GM10847 (cell line): ENCODE results near the gene MRPS26.

Experiments
- POLR2A ChIP-seq: IDR thresholded peaks from 2 replicates; pipeline ENCODE4 v1.6.1; 2011; ENCODE audit not compliant: insufficient read length; ENCODE audit errors: extremely low read depth

MRPS26 gene

DNA sequence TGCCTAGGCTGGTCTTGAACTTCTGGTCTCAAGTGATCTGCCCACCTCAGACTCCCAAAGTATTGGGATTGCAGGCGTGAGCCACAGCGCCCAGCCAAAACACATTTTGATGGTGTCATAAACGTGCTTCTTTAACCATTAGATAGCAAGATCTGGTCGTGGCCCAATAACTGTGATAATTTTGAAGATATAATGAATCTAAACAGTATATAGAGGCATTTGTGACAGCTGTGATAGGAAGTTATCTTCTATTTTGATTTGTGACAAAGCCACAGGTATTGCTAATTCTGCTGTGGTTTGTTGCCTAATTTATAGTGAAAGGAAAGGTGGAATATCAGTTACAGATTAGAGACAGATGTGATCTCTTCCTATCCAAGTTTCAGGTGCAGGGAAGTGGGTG lies 24.9 kb downstream of the MRPS26 start:
- no peak for TF ChIP-seq POLR2A

DNA sequence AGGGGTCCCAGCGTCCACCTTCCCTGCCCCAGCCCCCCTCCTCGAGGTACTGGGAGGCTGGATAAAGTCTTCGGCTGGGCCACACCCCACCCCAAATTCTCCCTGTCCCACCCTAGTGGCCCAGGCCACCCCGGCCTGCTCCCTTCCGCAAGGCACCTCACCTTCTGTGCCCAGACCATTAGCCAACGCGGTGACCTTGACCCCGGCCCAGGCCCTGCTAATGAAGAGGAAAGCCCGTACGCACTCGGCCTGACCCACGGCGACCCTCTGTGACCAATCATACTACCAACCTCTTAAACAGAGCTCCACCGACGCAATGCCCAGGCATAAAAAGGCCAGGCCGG lies 25.4 kb downstream of the MRPS26 start:
- TF ChIP-seq POLR2A, result no peak

DNA sequence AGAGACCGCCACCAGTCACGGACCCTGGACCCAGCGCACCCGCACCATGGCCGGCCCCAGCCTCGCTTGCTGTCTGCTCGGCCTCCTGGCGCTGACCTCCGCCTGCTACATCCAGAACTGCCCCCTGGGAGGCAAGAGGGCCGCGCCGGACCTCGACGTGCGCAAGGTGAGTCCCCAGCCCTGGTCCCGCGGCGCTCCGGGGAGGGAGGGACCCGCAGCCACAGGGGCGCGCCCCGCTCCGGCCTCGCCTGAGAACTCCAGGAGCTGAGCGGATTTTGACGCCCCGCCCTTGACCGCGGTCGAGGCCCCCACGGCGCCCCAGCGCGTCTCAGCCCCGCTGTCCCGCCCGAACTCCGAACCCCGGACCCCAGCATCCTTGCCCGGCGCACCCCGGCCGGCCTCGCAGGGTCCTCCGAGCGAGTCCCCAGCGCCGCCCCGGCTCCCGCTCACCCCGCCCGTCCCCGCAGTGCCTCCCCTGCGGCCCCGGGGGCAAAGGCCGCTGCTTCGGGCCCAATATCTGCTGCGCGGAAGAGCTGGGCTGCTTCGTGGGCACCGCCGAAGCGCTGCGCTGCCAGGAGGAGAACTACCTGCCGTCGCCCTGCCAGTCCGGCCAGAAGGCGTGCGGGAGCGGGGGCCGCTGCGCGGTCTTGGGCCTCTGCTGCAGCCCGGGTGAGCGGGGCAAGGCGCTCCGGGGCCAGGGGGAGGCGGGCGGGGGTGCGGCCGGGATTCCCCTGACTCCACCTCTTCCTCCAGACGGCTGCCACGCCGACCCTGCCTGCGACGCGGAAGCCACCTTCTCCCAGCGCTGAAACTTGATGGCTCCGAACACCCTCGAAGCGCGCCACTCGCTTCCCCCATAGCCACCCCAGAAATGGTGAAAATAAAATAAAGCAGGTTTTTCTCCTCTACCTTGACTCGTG lies 26.0 kb downstream of the MRPS26 start, which contains the start of gene OXT:
Gene OXT (plus strand): TSS at position 11 of the 920 bp plus-strand sequence. CDS start 36 bp downstream, at position 47.
- TF ChIP-seq POLR2A, result no peak

DNA sequence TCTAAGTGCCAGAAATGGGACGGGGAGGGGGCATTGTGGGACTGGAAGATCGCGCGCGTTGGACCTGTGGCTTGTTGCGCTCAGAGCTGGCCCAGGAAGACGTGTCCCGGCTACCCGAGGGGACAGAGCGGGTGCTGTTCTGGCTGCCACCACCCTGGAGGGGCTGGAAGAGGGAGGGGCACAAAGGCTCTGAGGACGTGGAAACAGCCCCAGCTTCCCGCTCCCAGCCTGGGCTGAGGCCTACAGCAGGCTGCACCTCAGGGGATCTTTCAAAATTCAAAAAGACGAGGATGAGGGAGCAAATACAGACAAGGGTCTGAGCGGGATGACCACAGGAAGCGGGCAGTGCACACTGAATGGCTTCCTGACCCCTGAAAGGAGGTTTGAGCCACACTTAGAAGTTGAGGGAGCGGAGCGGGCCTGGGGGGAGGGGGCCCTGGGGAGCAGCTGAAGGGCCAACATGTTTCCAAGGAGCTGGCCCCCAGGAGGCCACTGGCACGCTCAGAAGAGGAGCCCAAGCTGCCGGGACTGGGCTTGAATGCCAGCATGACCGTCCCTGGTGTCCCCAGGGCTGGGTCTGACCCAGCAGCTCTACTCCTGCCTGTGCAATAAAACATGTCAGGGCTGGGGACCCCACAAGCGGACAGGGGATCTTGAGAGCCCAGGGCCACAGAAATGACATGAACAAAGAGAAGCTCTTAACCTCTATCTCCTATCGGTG lies 26.8 kb downstream of the MRPS26 start:
- no peak for TF ChIP-seq POLR2A

DNA sequence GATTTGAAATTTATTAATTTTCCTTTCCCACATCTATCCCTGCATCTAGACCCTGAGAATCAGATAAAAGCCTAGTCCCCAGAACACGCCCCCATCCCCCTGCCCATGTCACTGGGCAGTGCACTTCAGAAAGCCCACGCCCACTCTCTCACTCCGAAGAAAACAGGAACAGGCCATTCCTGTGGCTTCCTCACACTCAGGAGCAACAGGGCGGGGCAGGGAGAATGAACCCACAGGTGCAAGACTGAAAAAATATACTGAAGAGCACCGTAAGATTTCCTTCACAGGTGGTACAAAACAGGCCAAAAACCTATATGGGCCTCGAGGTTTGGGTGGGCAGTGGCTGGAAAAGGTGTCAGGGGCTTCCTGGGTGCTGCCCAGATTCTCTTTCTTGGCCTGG lies 29.0 kb downstream of the MRPS26 start:
- TF ChIP-seq POLR2A, result no peak

DNA sequence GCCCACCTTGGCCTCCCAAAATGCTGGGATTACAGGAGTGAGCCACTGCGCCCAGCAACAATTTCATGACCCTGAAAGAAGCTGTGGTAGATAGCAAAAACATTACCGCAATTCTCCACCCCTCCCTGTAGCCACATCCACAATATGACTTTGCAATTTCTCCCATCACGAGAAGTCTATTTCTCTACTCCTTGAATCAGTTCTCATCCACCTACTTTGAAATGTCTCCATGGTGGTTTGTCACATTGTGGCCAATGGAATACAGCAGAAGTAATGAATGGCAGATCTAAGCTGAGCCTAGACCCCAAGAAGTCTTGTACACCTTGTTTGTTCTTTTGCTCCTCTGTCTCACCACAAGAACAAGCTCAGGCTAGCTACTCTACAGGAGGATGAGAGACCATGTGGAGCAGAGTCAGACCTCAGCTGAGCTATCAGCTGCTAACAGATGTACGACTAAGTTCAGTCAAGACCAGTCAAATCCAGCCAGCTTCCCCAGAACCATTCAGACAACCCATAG lies 31.8 kb downstream of the MRPS26 start:
- no peak for TF ChIP-seq POLR2A

DNA sequence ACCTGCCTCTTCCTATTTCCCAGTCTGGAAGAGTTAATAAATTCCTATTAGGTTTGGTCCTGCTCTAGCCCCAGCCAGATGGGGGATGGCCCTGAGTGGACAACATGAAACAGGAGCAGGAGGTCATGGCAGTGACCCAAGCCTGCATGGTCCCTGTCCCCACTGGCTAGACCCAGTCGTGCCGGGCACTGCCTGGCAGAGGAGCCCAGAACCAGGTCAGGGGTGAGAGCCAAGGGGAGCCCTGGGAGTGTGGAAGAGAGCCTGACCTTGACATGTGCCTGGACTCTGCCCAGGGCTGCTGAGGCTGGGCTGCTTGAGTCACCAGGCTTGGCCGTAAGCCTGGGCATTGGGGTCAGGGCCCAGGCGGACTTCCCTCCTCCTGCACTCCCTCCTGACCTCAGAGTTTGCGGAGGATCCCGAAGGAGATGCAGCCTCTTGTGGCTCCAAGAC lies 35.1 kb downstream of the MRPS26 start:
- no peak for TF ChIP-seq POLR2A

DNA sequence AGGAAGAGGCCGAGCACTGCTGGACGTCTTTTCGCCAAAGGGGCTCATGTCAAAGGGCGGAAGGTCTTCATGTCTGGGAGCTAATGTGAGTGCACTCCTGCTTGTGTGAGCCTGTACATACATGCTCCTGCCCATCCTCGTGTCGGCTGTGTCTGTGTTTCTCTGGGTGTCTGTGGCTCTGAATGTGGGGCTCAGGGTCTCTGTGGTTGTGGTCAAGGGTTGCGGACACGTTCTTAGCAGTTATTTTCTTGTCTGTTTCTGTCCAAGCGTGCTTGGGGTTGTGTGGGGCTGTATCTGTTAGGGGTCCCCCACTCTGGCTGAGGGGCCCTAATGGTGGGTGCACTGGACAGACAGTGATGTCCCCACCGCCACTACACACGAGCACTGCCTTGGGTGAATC lies 35.8 kb downstream of the MRPS26 start:
- TF ChIP-seq POLR2A, result no peak

DNA sequence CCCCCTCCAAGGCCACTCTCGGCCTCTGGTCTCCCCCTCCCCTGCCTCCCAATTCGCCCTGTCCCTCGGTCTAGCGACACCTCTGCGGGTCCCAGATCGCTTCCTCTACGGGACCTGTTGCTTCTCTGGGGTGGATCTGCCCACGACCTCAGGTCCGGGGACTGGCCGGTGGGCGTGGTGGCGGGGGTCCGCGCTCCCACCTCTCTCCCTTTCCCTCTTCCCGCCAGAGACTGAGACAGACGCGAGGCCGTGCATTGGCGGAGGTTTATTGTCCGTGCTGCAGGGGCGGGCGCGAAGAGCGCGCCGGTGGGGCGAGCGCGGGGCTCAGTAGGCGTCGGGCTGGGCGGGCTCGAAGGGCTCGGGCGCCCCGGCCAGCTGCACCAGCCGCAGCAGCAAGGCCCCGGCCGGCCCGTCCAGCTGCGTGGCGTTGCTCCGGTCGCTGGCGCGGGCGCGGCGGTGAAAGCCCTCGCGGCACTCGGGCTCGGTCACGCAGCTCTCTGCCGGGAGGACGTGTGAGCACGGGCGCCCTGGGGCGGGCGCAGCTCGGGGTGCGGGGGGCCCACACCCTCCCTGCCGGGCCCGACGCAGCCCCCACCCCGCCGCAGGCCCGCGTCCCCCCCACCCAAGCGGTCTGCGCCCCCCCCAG lies 36.6 kb downstream of the MRPS26 start:
- TF ChIP-seq POLR2A, result no peak

DNA sequence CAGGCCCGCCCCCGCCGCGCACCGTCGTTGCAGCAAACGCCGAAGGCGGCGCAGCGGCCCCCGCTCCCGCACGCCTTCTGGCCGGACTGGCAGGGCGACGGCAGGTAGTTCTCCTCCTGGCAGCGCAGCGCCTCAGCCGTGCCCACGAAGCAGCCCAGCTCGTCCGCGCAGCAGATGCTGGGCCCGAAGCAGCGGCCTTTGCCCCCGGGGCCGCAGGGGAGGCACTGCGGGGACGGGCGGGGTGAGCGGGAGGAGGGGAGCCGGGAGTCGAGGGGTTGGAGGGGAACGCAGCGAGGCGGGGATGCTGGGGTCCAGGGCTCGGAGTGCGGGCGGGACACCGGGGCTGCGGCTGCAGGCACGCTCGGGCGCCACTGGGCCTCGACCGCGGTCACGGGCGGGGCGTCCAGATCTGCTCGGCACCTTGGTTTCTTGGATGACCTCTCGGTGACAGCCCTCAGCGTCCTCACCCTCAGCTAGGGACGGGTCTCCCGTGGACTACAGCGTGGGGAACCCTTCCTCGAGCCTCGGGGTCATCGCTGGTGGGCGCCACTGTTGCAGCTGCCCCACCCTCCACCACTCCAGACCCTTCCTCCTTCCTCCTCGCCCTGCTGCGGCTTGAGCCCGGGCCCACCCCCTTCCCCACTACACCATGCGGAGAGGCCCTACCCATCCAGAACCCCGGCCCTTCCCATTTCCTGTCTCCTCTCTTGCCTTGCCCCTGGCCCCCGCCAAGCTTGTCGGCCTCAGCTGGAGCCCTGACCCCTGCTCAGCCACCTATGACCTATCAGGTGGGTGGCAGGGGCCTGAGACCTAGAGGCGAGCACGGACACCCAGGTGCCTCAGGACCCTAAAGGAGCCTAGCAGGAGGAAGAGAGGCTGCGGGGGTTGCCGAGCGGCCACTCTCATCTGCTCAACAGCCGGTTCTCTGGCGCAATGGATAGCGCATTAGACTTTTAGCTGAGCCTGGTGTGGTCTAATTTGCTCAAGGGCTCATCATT lies 37.4 kb downstream of the MRPS26 start:
- TF ChIP-seq POLR2A, result no peak

DNA sequence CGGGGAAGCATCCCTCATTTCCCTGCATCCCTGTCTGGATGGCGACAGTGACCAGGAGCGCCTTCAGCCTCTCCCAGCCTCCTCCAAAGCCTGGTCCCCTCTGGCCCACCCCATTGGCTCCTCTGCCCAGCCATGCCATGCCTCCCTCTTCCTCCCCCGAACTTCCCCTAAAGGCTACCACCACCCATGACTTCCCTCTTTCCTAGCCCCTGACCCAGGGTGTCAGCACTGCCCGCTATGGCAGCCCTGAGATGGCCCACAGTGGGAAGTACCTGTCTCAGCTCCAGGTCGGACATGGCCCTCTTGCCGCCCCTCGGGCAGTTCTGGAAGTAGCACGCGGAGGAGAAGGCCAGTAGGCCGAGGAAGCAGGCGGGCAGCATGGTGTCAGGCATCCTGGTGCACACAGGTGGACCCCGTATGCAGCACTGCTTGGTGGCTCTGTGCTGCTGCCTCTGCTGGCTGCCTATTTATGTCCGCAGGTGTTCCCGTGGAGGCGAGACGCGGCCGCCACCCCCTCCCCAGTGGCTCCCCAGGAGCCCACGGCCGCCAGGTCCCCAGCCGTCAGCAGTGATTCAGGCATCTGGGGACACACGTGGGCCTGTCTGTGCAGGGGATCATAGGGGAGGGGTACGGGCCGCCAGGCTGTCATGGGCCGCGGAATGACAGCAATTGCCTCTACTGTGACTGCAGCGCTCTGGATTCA lies 38.6 kb downstream of the MRPS26 start, which contains the start of gene AVP:
Gene AVP (minus strand): TSS at position 442 of the 703 bp plus-strand sequence. CDS start 50 bp downstream, at position 392.
- no peak for TF ChIP-seq POLR2A

DNA sequence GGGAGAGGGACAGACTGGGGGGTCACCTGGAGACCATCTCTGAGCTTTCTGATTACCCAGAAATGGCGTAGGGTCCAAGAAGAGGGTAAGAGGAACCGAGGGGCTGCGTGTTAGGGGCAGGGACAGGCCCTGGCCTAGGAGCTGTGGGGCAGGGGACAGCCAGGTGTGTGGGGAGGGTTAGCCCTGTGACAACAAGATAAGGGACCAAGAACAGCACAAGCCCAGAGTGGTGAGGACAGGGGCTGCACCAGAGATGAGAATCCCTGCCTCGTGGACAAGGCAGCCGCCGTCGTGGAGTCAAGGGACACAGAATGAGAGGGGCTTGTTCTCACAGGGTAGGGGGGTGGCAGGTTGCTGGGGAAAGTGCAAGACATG lies 39.1 kb downstream of the MRPS26 start:
- TF ChIP-seq POLR2A, result no peak

DNA sequence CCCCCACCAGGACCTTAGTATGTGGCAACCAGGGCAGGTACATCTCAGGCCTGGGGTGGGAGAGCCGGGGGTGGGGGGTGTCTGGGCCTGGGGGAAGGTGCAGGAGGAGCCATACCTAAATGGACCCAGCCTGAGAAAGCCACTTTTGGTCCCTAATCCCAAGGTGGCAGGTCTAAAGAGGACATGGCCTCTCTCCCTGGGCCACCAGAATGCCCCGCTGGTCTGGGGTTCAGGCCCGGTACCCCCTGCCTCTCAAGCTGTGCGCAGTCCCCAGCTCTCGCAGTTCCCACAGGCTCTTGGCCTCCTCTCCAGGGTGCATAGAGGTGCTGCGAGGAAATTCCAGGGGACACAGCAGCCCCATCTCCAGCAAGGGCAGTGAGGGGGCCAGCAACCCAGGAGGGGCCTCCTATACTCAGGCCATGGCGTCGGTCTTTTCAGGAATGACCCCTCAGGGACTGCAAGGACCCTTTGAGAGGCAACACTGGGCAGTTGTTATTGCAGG lies 39.8 kb downstream of the MRPS26 start:
- TF ChIP-seq POLR2A, result no peak
